A549 treated with Hydrocortisone at 1 μM for 4 hours (cell line): ENCODE results near the gene C16orf46. TPM values are rescaled to one million over a fixed set of nuclear protein-coding genes. Genes with fewer than 3 reads are reported as not detected.

Experiments used
- total RNA-seq: library from RNA; stranded (reverse); fragments of 200-300 nt; extraction: Qiagen RNA extraction; gene quantifications from 5 replicates; pipeline ENCODE4 v1.2.3, GENCODE V29; 2022

C16orf46 gene, protein sequence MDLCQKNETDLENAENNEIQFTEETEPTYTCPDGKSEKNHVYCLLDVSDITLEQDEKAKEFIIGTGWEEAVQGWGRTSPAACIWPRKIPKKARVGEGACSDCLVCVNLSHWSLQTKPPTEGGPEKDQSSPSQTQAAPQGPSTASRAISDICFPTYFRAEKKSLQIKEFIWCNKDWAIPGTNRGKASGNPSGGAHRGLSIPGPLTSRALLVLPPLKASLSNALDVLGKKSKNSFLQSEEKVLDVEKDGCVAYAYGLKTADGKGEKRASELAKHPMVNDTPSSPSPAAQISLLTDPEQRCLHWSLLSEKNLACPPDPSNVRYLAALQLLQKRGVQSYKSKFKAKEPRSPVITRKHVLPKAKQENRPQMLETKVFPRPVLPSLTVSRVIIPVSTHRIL
- 0.50 to 0.99 TPM (median 0.85 TPM) in 5 replicates for total RNA-seq

DNA sequence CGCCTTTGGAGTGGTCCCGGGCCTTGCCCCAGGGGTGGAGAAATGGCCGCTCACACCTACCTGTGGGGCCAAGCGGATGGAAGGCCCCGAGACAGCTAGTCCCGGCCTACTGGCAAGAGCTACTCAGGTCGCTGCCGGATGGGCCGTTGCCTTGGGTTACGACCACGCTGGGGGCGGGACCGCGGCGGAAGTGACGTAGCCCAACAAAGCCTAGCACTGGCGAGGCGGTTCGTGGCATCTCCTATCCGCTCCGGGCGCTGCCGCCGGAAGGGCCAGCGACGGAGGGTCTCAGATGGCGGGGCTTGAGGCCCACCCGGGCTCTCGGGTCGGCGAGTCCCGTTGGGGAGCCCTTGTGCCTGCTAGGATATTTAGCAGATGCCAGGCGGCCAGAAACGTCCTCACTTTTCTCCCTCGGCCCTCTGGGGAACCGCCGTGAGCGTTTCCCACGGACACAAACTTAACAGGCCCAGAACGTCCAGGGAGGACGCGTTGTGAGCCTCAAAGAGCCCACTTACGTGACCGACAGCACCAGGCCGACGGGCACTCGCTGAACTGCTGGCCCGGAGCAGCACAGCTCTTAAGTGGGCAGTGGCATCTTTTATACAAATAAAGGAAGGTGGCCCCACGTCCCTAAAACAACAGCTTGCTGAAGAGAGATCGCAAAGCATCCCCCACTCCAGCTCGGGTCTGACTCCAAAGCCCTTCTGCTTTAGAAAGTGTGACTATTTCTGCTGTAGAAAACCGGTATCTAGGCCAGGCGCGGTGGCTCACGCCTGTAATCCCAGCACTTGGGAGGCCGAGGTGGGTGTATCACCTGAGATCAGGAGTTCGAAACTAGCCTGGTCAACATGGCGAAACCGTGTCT, at the start of gene C16orf46:
C16orf46 (minus strand) TSS at position 163 of the 865 bp plus-strand sequence. CDS start 13,283 bp downstream, outside the sequence.

DNA sequence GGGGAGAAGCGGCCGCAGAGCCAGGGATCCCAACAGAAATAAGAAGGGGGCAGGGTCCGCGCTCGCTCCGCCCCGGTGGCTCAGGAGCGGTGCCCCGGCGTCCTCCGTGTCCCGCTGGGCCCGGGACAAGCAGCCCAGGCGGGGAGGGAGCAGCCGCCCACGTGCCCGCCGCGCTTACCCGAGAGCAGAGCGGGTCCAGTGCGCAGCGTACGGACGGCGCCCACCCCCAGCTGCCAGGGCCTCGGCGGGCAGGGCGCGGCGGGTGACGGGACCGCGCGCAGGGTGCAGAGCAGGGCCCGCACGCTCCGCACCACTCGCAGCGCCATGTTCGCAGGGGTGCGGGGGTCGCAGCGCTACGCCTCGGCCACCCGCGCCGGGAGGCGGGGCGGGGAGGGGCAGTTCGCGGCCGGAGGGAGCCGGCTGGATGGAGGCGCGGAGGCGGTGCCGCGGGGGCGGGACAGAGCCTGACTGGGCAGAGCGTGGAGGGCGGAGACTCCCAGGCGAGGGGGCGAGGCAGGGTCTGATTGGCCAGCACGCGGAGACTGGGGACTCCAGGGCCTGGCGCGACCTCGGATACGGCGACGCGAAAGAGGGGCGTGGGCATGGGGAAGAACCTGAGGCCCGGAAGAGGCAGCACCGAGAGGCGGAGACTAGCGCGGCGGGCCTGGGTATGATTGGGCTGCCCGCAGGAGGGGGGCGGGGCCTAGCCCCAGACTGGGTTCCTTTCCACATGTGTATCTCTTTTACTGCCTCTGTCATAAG, 19.1 kb upstream of the C16orf46 start, which contains the start of gene GCSH:
GCSH (minus strand) TSS at position 443 of the 762 bp plus-strand sequence; CDS start at position 326, 117 bp downstream.

DNA sequence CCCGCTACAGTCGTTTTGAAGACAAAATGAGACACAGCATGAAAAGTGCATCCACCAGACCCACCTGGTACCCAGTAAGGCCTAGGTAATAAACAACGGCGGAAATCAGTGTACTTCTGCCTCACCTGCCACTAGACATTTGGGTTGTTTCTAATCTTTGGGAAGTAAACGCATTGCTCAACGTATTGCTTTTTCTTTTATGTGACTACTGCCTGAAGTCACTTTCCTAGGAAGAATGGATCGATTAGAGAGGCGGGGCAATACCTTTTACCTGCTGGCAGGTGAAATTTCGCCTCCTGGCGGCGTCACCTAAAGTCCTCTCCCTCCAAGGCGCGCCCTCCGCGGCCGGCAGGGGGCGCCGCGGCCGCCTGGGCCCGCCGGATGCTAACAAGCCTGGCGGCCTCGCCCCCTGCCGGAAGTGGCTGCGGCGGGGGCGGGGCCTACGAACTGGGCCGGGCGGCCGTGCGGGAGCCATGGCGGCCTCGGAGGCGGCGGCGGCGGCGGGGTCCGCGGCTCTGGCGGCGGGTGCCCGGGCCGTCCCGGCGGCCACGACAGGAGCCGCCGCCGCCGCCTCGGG, 41.6 kb downstream of the C16orf46 start, which contains the start of gene ATMIN:
ATMIN (plus strand) TSS at position 445 of the 577 bp plus-strand sequence; CDS start at position 474, 29 bp downstream.

Other genes with a start within 250 kb of the C16orf46 start
- gene CMC2, start 70.4 kb downstream of the C16orf46 start, total RNA-seq: 114 to 129 TPM (median 123 TPM) in 5 replicates
- 62.6 to 104 TPM (median 67.1 TPM) in 5 replicates for gene CENPN, start 70.0 kb downstream of the C16orf46 start, total RNA-seq
- 28.7 to 33.8 TPM (median 31.7 TPM) in 5 replicates for gene ATMIN, start 41.4 kb downstream of the C16orf46 start, total RNA-seq
- 48.9 to 62.6 TPM (median 55.2 TPM) in 5 replicates for gene GCSH, start 19.2 kb upstream of the C16orf46 start, total RNA-seq
- 0.63 to 1.3 TPM (median 0.97 TPM) in 5 replicates for gene BCO1, start 161.5 kb upstream of the C16orf46 start, total RNA-seq
- 2.2 to 2.9 TPM (median 2.6 TPM) in 5 replicates for gene GAN, start 237.7 kb upstream of the C16orf46 start, total RNA-seq